ENCODE measurements around the gene TMEM121. TPM values are rescaled to one million over a fixed set of nuclear protein-coding genes. Genes with fewer than 3 reads are reported as not detected.
A peak's percentile ranks its signal among the peaks of the same experiment; 100 is the strongest.

The TMEM121 gene
- total and polyA plus RNA-seq, 10 of the 15 experiments (the other 5 are each of a cell fraction or from before 2014, with no cell fraction given) = 0.04 to 4.9 (median 1.2) TPM; not detected in 2

- H2AFZ ChIP-seq (ENCODE audit: control insufficient read depth, low read depth, low read length) = peak overlapping the region; percentile 75
- ChIA-PET SMC1A (ENCODE audit: uncharacterized antibody, unreplicated experiment) (interaction anchor here (1.1 to 2.7 kb wide), 4 partner anchors 9 to 119 kb away, joined by 4 to 39 read pairs (median 12); no protein-coding TSS in a partner anchor), RAD21 (ENCODE audit: unreplicated experiment) (interaction anchor here (0.6 to 2.5 kb wide), 8 partner anchors 9 to 197 kb away, joined by 3 to 74 read pairs (median 4); no protein-coding TSS in a partner anchor), CTCF (interaction anchor here (0.6 to 4.4 kb wide), 17 partner anchors 9 to 179 kb away, joined by 3 to 103 read pairs (median 4); no protein-coding TSS in a partner anchor), POLR2A (interaction anchor here (0.6 to 2.0 kb wide), 5 partner anchors 9 to 124 kb away, joined by 3 to 23 read pairs (median 4); no protein-coding TSS in a partner anchor)
- 1% methylated on average over 33 of the region's 33 CpGs for WGBS (ENCODE audit: insufficient coverage, insufficient replicate concordance, low lambda C conversion rate, missing lambda C conversion rate)
- no peaks in the 10 kb centered on the region for H3K27me3 ChIP-seq (replicated peaks in 1 of 2; ENCODE audit: control insufficient read depth in 2 of 2, insufficient read depth in 2 of 2, low read length in 1 of 2)
- H3K4me2 ChIP-seq (ENCODE audit: control insufficient read depth, insufficient read depth) = peak overlapping the region; percentile 100
- TF ChIP-seq MXI1 (IDR thresholded peaks at IDR 0.05; ENCODE audit: low read depth, low read length) (no peak), NFXL1 (IDR thresholded peaks at IDR 0.05; ENCODE audit: borderline replicate concordance) (0 out of 2 replicates have a peak, but pooled peaks have one; percentile 50), SPI1 (IDR thresholded peaks at IDR 0.05; ENCODE audit: borderline replicate concordance, insufficient read depth, low read depth, low read length) (no peak), SUZ12 (IDR thresholded peaks at IDR 0.05; ENCODE audit: unreplicated experiment) (no peak), POLR2A (IDR thresholded peaks at IDR 0.05; ENCODE audit: low read depth, low read length) (peak; percentile 35; the same call in 1 of the 2 replicates), NRF1 (conservative IDR thresholded peaks at IDR 0.05; ENCODE audit: low read depth, low read length) (no peak), WRNIP1 (IDR thresholded peaks at IDR 0.05; ENCODE audit: borderline replicate concordance, low read depth, low read length) (no peak), IKZF2 (IDR thresholded peaks at IDR 0.05) (no peak), SREBF1 (IDR thresholded peaks at IDR 0.05; ENCODE audit: low read length) (no peak)
- FAIRE-seq (no peak), DNase-seq (ENCODE audit: low read depth, low spot score) (no peak), ATAC-seq (no peak)
- no TSS peak for BruUV-seq (replicated peaks)
- no peaks in the 10 kb centered on the region for H3K9me3 ChIP-seq (replicated peaks; ENCODE audit: control insufficient read depth, insufficient read depth, low read length)
- H4K20me1 ChIP-seq (ENCODE audit: control insufficient read depth, insufficient read depth) = no peaks in the 10 kb centered on the region
- H3K79me2 ChIP-seq (ENCODE audit: control insufficient read depth, insufficient read depth, low read length) = peaks cover 8% of the 10 kb centered on the region
- intact Hi-C loops (cut with micrococcal nuclease; ENCODE audit: unreplicated experiment) (loop anchor here (1.0 to 5.0 kb wide), 2 partner anchors 37 to 189 kb away; partner anchors contain the start of genes BRF1 and TMEM121), in situ Hi-C loops (cut with MboI) (no loop called here)
- no peaks in the 10 kb centered on the region; a peak in 1 of 4 replicates for H3K36me3 ChIP-seq (ENCODE audit: control insufficient read depth in 2 of 2, insufficient read depth in 2 of 2, low read length in 1 of 2)
- peak overlapping the region; percentile 77 for H3K9ac ChIP-seq (ENCODE audit: control insufficient read depth, insufficient read depth, low read length)
- peaks cover 28% of the 10 kb centered on the region for H3K4me1 ChIP-seq (ENCODE audit: control insufficient read depth, insufficient read depth, low read length)
- peak overlapping the region; percentile 84 for H3K4me3 ChIP-seq
- H3K27ac ChIP-seq (ENCODE audit: control insufficient read depth, insufficient read depth) = peak overlapping the region; percentile 67
Observed at GRCh38 chr14:105490267-105490571, 36.2 kb upstream of the TMEM121 start.

Data from GM12878 (cell line).